Urothelium cell line (cell line): ENCODE measurements around the gene OPCML.
A peak's percentile ranks its signal among the peaks of the same experiment; 100 is the strongest.

ENCODE experiments used
- DNase-seq: peaks from one replicate; pipeline ENCODE4 v3.0.0; 2011; ENCODE audit warnings: low spot score, mixed read lengths
- FAIRE-seq: peaks from 2 replicates; lab custom pipeline; 2011; peaks lifted over from hg19 to GRCh38; lab: Jason Lieb, UNC

Gene OPCML

DNA sequence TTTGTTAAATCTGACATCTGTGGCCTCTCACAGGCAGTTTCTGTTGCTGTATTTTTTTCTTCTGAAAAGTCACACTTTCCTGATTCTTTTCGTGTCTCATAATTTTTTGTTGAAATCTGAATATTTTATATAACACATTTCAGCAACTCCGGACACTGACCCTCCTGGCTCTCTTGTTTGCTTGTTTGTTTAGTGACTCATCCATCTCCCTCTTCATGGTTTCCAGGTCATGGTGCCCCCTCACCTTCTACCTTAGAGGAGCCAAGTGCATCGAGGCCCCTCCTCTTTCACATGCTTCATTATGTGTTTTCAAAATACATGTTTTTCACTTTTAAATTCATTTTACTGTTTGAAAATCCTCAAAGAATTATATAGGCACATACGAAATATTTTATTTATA lies 562.4 kb downstream of the OPCML start:
- no peak for FAIRE-seq
- no peak for DNase-seq

DNA sequence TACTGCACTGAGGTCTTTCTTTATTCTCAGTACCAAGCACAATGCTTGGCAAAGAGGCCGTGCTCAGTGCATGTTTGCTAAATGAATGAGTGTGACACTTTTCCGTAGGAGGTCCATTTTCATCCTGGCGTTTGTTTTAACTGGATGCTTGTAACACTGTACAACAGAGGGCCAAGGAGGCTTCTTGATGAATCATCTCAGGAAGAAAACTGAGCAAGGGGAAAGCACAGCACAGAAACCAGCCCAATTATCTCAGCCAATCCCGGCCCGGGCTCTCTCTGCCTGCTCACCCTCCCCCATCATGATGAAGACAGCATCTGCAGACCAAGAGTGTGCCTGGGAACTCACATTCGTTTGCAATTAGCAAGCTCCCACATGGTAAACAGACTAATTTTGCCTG lies 570.3 kb downstream of the OPCML start:
- DNase-seq (peak; percentile 60), FAIRE-seq (peak; percentile 44)

DNA sequence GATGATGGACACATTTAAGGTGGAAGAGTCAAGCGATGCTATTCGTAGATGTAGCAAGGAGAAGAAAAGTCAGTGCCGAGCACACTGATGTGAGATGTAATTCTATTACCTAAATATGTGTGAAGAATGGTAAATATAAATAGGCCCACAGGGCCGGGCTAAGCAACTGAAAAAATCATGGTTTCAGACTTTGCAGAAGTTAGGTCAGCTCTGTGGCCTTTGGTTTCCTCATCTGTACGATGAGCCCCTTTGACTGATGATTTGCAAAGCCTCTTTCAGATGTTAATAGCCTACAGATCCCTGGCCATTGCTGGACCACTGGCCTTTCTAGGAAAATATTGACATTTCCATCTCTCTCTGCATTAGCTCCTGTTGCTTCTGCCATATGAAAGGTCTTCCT lies 570.8 kb downstream of the OPCML start:
- FAIRE-seq (no peak), DNase-seq (no peak)

DNA sequence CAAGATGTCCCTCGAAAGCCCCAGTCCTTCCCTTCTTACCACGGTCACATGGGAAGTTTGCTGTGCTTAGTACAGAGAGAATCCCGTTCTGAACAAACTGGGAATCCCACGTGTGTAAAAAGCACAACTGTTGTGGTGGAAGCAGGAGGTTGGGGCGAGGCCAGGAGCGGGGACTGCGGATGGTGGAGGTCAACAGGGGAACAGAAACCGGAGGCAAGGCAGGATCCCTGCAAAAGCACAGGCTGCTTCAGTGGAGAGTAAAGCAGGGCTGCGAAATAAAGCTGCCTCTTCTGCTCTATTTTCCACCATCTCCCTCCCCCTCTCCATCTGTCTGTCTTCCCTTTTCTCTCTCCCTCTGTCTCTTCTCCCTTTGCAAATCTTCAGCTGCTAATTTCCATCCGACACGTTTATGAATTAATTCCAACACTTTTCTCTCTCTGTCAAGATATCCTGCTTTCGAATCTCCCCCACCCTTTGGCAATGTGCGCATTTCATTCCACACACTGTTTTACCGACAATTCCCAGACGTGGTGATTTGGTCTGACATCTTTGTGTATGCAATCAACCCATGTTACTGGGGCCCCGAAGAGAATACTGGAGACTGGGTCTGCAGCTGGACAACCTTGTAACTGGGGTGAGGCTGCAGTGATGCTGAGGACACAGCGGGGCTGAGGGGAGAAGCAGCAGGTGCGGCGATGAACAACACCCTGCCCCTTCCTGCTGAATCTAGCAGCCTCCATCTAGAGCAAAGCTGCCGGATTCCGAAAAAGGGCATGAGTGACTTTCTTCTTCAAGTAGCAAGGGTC lies 571.8 kb downstream of the OPCML start:
- FAIRE-seq = no peak
- DNase-seq = no peak

DNA sequence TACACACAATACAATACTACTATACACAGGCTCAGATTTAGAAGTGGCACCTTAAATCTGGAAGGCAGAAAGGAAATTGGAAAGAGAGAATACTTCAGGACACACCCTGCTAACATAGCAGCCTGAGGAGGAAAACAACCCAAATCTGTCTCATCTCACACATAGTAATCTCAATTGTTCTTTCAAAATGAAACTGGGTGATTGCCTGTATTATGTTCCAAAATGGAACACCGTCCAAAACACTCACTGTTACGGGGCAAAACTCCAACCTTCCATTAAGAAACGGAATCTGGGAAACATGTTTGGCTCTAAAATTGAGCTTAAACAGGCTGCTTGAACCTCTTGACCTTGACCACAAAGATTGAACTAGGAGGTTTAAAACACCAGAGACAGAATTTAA lies 572.6 kb downstream of the OPCML start:
- DNase-seq = no peak
- FAIRE-seq = no peak

DNA sequence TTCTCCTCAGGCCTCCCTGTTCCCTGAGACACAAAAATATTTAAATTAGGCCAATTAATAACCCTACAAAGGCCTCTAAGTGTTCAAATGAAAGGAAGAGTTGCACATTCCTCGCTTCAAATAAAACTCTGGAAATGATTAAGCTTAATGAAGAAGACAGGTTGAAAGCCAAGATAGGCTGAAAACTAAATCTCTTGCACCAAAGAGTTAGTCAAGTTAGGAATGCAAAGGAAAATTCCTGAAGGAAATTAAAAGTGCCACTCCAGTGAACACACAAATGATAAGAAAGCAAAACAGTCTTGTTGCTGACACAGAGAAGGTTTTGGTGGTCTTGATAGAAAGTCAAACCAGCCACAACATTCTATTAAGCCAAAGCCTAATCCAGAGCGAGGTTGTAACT lies 574.4 kb downstream of the OPCML start:
- no peak for DNase-seq
- no peak for FAIRE-seq

DNA sequence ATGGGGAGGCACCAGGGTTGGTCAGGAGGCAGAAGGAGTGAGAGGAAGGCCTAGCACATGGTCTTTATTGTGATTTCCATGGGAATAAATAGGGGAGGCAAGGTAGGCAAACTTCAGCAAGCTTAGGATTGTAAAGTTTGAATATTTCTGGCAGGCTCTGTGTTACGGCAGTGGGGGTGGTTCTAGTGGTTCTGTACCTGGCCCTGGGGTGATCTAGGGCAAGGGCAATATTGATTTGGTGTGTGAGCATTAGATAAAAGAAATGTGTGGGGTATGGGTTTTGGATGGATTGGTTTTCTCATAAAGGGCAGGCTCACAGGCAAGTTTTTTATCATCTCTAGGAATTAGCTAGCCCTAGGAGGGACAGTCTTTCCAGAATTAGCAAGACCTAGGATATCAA lies 584.0 kb downstream of the OPCML start:
- no peak for FAIRE-seq
- DNase-seq = no peak

DNA sequence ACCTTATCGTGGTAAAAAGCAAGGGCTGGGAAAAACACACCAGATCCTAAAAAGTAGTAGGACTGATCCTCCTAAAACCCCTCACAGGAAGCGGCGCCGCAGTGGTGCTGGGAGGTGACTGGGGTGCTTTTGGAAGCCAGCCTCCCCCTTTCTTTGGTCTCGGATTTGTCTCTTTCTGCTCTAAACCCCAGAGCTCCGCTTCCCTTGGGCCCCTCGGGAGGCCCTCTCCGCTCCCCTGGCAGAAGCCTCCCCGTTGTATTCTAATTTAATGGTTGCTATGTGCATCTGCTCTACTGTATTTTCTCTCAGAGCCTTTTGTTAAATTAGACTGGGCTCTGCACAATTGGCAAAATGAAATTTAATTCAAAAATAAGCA lies 587.7 kb downstream of the OPCML start:
- no peak for FAIRE-seq
- no peak for DNase-seq

DNA sequence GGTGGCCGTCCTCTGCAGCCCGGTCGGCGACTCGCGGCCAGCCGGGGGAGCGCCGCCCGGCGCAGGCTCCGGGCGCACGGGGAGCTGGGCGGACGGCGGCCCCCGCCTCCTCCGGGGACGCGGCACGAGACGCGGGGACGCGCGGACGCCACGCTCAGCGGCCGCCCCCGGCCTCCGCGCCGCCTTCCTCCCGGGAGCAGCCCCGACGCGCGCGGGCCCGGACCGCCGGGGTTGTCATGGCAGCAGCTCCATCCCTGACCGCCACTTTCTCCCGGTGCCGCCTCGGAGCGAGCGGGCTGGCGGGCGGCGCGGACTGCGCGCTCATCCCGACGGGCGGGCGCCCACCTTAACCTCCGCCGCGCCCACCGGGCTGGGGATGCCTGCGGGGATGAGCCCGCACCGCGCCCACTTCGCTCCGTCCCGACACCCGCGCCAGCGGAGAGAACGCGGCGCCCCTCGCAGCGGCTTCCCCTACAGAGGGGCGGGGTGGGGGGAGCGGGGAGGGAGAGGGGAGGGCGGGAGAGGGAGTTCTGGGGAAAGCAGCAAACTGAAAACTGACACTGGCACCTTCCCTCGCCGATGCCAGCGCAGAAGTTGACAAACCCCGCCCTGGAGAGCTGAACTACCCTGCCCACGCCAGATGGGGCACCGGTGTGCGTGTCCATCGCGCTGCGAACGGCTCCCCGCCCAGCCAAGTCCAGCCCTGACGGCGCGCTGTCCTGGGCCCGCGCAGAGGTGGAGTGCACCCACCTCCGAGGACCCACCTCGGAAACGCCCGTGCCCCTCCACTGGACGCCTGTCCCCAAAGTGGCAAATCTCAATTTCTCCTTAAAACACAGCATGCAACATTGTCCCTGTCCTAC lies 588.4 kb downstream of the OPCML start:
- FAIRE-seq (no peak), DNase-seq (peak; percentile 29)

DNA sequence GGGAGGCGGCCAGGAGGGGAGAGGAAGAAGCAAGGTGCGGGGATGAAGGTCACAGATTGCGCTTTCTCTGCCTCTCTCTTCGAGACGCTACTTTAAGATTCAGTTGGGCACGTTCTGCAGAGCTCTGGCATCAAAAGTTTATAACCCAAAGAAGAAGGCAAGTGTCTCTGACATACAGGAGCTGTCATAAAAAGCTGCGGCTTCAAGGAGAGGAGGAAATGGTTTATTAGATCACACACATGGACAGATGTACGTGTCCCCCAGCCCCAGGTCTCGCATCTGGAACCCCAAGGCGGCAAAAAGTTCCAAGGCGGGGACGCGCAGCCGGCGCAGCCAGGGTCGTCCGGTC lies 589.0 kb downstream of the OPCML start:
- FAIRE-seq (no peak), DNase-seq (no peak)

DNA sequence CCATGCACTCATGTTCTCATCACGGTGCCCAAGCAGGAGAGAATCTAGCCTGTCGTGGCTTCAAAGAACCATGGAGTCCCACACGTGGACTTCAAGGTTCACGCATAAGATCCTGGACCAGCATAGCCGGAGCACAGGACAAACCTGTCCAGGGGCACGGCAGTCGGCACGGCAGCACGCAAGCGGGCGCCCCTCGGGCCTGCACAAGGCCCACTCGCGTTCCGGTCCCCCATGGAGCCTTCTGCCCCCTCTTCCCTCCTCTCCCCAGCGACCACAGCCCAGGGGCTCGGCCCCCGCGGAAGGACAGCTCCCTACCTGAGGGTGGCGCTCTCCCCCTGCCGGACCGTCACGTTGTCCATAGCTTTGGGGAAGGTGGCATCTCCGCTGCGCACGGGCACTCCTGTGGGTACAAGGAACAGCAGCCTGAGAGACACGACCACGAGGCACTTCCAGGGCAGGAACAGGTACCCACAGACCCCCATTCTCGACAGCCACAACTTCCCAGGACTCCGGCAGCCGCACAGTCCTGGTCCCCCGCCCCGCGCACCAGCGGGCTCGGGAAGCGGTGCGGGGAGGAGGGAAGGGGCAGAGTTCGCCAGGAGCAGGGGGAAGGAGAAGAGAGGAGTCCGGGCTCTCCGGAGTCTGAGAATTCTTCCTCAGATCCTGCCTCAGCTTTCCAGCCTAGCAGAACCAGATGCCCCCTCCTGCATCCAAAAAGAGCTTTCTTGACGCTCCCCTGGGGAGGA lies 589.5 kb downstream of the OPCML start:
- FAIRE-seq (no peak), DNase-seq (no peak)

DNA sequence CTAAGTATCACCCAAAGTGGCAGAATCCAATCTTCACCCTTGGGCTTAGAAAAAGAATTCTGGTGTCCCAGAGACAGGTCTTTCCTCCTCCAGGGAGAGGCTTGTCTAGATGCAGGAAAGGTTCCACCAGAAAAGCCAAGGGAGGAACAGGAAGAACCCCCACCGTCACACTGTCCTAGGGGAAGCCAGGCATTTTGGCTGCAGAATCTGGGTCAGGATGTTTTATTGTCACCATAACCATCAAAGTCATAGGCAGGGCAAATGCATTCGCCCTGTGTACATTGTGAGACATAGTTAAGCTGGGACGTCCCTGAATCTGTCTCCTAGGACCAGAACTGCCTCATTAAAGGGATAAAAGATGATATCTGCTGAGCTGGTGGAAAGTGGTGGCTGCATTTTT lies 590.5 kb downstream of the OPCML start:
- FAIRE-seq = no peak

DNA sequence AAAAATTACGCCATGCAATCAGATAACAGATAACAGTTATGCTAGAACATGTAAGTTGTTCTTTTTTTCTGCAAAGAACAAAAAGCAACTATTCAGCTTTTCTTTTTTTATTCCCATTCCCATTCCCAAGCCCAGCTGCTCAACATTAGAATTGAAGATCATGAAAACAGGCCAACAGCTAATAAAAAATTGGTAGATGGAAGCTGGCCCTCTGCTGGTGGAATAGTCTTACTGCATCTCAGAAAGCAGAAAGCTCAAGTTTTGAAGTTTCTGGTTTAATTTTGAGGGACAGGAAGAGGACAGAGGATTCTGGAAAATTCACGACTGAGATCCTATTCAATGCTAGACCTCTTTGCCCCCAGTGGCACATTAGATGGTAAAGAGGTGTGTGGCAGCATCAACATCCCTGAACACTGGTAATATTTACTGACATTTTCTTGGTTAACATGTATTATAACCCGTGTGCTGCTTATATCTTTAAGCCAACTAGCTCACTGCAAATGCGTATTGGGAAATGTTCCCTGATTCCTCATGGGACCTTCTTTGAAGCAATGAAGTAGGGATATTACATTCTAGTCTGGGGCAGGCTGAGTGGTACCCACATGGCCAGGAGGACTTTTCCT lies 591.2 kb downstream of the OPCML start:
- peak; percentile 20 for DNase-seq
- FAIRE-seq = no peak

More for the DNA sequence above, 590.5 kb downstream of the OPCML start:
- no peak for DNase-seq

DNA sequence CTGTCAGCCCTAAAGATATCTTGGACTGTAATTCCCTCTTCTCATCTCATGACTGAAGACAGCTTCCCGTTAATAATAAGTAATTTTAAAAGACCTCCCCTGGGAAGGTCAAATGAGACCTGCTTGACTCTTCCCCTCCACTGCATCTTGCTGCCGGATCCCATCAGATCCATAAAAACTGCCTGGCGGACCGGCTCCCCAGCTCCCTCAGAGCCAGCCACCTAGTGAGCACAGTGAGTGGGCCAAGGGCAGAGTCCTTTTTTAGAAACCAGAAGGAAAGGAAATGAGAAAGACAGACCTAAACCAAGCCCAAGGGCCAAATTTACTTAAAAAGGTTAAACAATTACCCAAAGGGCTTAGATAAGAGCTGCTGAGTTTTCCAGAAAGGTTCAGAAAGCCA lies 595.3 kb downstream of the OPCML start:
- no peak for FAIRE-seq
- no peak for DNase-seq

DNA sequence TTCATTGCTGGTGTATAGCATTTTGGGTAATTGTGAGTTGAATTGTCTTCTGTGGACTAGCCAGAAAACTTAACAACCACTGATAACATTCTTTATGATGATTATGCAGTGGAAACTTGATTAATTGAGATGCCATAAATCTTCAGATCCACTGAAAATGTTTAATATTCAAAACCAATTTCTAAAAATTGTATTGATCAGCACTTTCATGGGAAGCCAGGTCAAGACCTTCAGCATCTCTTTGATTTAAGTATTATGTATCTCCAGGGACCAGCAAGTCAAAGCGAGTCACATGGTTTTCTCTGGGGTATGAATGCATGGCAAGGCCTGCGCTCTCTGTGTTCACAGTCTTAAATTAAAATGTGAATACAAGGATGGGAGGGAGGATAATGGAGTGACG lies 596.9 kb downstream of the OPCML start:
- FAIRE-seq (no peak), DNase-seq (no peak)

DNA sequence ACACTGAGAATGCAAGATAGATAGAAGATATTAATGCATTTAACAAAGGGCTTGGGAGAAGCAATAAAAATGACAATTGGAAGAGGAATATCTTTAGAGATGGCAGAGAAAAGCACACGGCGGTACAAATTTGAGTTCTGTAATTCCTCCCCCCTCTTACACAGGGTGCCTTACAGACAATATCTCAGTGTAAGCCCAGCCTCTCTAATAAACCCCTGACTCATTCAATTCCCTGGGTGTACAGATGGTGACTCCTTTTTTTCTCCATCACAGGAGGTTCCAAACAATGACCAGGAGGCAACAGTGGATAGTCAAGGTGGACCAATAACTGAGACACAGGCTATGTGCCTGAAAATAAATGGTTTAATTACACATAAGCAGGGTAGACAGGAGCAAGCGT lies 598.6 kb downstream of the OPCML start:
- FAIRE-seq (no peak), DNase-seq (no peak)

DNA sequence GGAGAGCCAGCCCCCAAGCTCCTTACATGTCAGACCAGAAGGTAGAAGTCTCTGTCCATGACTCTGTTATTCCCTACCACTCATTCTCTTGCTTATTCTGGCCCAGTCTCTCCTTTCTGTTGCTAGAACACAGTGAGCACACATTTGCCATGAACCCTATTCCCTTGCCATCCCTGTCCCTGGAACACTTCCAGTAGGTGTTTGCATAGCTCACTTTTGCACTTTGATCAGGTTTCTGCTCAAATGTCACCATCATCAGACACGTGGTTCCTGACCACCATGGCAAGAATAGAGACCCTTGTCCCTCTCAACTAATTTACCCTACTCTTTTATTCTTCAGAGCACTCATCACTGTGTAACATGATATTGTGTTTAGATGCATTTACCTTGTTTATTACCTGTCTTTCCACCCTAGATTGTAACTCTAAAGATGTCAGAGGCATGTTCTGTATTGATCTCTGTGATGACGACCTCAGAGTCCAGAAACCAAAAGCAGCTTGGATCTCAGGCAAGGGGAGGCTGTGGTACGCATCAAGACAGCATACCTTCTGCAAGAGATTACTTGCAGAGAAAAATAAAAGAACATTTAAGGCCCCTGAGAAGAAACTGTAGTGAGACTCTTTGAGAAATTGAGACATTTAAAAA lies 606.4 kb downstream of the OPCML start:
- DNase-seq (no peak), FAIRE-seq (no peak)

DNA sequence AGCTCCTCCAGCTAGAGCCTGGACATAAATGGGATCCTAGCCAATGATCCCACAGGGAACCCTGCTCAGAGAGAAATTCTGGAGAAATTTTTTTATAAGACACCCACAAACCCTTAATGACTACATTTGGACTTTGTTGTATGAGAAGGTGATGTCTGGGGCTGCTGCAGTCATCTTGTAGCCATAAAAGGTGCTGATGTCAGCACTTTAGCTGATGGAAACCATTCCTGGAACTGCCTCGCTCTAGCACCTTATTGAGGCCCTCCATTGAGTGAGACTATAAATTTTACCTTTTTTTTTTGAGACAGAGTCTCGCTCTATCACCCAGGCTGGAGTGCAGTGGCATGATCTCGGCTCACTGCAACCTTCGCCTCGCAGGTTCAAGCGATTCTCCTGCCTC lies 610.7 kb downstream of the OPCML start:
- no peak for FAIRE-seq
- no peak for DNase-seq

DNA sequence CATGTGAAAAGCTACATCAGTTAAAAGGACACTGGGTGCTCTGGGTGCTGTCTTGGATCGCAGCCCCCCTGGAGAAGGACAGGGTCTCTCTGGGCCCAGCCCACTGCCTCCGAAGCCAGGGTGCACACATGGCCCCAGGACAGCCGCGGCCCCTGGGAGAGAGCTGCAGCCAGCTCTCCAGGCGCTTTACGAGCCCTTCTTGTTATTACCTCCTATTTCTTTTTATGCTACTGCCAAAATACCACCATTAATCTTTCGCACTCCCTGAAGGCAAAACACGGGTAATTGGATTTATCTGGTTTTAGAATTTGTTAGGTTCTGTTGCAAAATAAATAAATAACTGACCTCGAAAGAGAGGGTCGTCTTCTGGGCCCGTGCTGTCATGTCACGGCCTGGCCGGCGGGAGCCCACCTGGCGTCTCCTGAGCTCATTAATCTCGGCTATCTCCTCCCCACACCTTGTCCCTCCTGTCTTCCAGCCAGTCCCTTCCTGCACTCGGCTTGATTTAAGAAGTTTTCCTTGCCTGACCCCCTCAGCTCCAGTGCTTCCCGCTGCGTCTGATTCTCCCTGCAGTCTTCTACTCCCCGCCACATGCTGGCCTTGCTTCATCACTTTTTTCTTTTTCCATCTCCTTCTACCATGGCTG lies 611.7 kb downstream of the OPCML start:
- no peak for DNase-seq
- FAIRE-seq = no peak

DNA sequence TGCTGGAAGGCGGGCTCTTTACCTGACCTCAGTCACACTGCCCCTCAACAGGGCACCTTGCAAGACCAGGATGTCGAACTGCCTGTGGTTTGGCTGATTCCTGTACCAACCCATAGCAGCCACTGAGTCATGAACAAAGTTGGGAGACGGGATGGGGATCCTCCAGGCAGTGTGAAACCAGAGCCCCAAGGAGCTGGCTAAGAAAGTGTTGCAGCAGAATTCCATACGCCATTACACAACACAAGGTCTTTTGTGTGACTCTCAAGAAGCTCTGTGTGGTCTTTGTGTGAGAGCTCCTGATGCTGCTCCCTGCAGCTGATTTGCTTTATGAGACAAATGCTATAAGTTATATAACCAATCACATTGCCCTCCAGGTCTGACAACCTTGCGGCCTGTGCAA lies 617.7 kb downstream of the OPCML start:
- FAIRE-seq = no peak
- DNase-seq = no peak
